Mesendoderm (in vitro differentiated cells): ENCODE results near the gene SMIM12.

Source experiments
- DNase-seq: peaks from one replicate; pipeline ENCODE4 v3.0.0; 2013
- H2AK5ac ChIP-seq: 2 replicates; pipeline ENCODE4 v1.6.1; 2013; ENCODE audit warnings: low read length, inconsistent platforms
- H2BK120ac ChIP-seq: 2 replicates; pipeline ENCODE4 v1.6.1; 2013; ENCODE audit warnings: low read depth, mild to moderate bottlenecking, low read length, moderate library complexity, mixed read lengths
- H2BK15ac ChIP-seq: replicated peaks from 2 replicates; pipeline ENCODE4 v1.6.1; 2013; ENCODE audit warnings: low read depth, mild to moderate bottlenecking, moderate library complexity
- H2BK5ac ChIP-seq: 2 replicates; pipeline ENCODE4 v1.6.1; 2013; ENCODE audit warnings: low read length, inconsistent platforms
- H3K18ac ChIP-seq: 2 replicates; pipeline ENCODE4 v1.6.1; 2013; ENCODE audit warnings: mild to moderate bottlenecking, low read length, mixed read lengths
- H3K23ac ChIP-seq: one replicate; pipeline ENCODE4 v1.6.1; 2013; ENCODE audit warnings: low read length
- H3K27ac ChIP-seq: 2 replicates; pipeline ENCODE4 v1.5.1; 2013; ENCODE audit warnings: low read depth, mild to moderate bottlenecking, inconsistent platforms, low read length, moderate library complexity
- H3K27me3 ChIP-seq: 2 replicates; pipeline ENCODE4 v1.6.1; 2013; ENCODE audit warnings: low read length, control low read depth, mild to moderate bottlenecking, inconsistent platforms; ENCODE audit not compliant: insufficient read depth, poor library complexity
- H3K36me3 ChIP-seq: 2 replicates; pipeline ENCODE4 v1.6.1; 2013; ENCODE audit warnings: low read length, inconsistent platforms; ENCODE audit not compliant: control insufficient read depth, insufficient read depth
- H3K4ac ChIP-seq: one replicate; pipeline ENCODE4 v1.6.1; 2013; ENCODE audit warnings: low read depth, mild to moderate bottlenecking, low read length, moderate library complexity
- H3K4me1 ChIP-seq: 2 replicates; pipeline ENCODE4 v1.6.1; 2013; ENCODE audit warnings: low read depth, low read length, inconsistent platforms; ENCODE audit not compliant: control insufficient read depth
- H3K4me2 ChIP-seq: 2 replicates; pipeline ENCODE4 v1.6.1; 2013; ENCODE audit warnings: low read length
- H3K4me3 ChIP-seq: 2 replicates; pipeline ENCODE4 v1.5.1; 2013; ENCODE audit warnings: mild to moderate bottlenecking, low read length
- H3K56ac ChIP-seq: one replicate; pipeline ENCODE4 v1.6.1; 2013; ENCODE audit warnings: low read length
- H3K79me1 ChIP-seq: 2 replicates; pipeline ENCODE4 v1.6.1; 2013; ENCODE audit warnings: low read length, inconsistent platforms
- H3K79me2 ChIP-seq: 2 replicates; pipeline ENCODE4 v1.6.1; 2013; ENCODE audit warnings: mild to moderate bottlenecking, low read length; ENCODE audit not compliant: control insufficient read depth, insufficient read depth
- H3K9ac ChIP-seq: 2 replicates; pipeline ENCODE4 v1.6.1; 2013; ENCODE audit warnings: low read length, inconsistent platforms
- H4K5ac ChIP-seq: one replicate; pipeline ENCODE4 v1.6.1; 2013; ENCODE audit warnings: low read length
- H4K8ac ChIP-seq: one replicate; pipeline ENCODE4 v1.6.1; 2013; ENCODE audit warnings: low read depth, mild to moderate bottlenecking, control low read depth, low read length, moderate library complexity
- WGBS: extraction: QIAGEN DNeasy Blood & Tissue Kit; methylation state at CpG from one replicate; pipeline ENCODE4 v1.1.7; 2013; ENCODE audit warnings: low lambda C conversion rate, missing lambda C conversion rate; ENCODE audit not compliant: insufficient coverage; ENCODE audit errors: extremely low coverage; 5-methylcytosine and 5-hydroxymethylcytosine counted together

SMIM12 gene

GRCh38 chr1:34844252-34844634 is 15.3 kb downstream of the SMIM12 start:
- Histone ChIP-seq H3K9ac (peak overlapping the region; percentile 38), H3K27ac (peak overlapping the region; percentile 86), H3K56ac (peak overlapping the region; percentile 73), H2BK5ac (peak overlapping the region; percentile 75), H3K4ac (no peak overlapping the region), H3K4me1 (peaks cover 22% of the 10 kb centered on the region), H3K27me3 (no peaks in the 10 kb centered on the region), H2BK120ac (no peak overlapping the region), H4K8ac (no peak overlapping the region), H3K79me1 (no peaks in the 10 kb centered on the region), H3K79me2 (no peaks in the 10 kb centered on the region), H3K4me2 (peak overlapping the region; percentile 5), H3K4me3 (no peak overlapping the region), H4K5ac (no peak overlapping the region), H3K36me3 (no peaks in the 10 kb centered on the region), H2AK5ac (peak overlapping the region; percentile 48), H3K18ac (no peak overlapping the region), H2BK15ac (no peak overlapping the region), H3K23ac (no peak overlapping the region)
- DNase-seq, result peak; percentile 94
- WGBS, result no CpG with 5 or more reads among the region's 4 CpGs

GRCh38 chr1:34843392-34844251 is 15.9 kb downstream of the SMIM12 start:
- peaks cover 22% of the 10 kb centered on the region for H3K4me1 ChIP-seq
- peak overlapping the region; percentile 59 for H3K56ac ChIP-seq
- H3K4me3 ChIP-seq, result no peak overlapping the region

GRCh38 chr1:34842952-34843371 is 16.6 kb downstream of the SMIM12 start:
- Histone ChIP-seq H3K27me3 (no peaks in the 10 kb centered on the region), H3K27ac (peak overlapping the region; percentile 87), H3K4me3 (no peak overlapping the region), H3K36me3 (no peaks in the 10 kb centered on the region), H3K56ac (peak overlapping the region; percentile 71), H4K8ac (no peak overlapping the region), H2AK5ac (no peak overlapping the region), H3K4me1 (peaks cover 22% of the 10 kb centered on the region), H3K23ac (no peak overlapping the region), H3K4ac (peak overlapping the region; percentile 41), H4K5ac (no peak overlapping the region), H3K9ac (no peak overlapping the region), H2BK5ac (peak overlapping the region; percentile 75), H2BK15ac (no peak overlapping the region), H3K18ac (peak overlapping the region; percentile 60), H3K79me2 (no peaks in the 10 kb centered on the region), H3K79me1 (no peaks in the 10 kb centered on the region), H2BK120ac (no peak overlapping the region), H3K4me2 (no peak overlapping the region)
- WGBS, result no CpG with 5 or more reads among the region's 4 CpGs
- peak; percentile 67 for DNase-seq

More at GRCh38 chr1:34843392-34844251, 15.9 kb downstream of the SMIM12 start:
- H4K5ac ChIP-seq, result no peak overlapping the region
- no peak overlapping the region for H3K4ac ChIP-seq
- H2BK5ac ChIP-seq, result peak overlapping the region; percentile 75
- H3K36me3 ChIP-seq, result no peaks in the 10 kb centered on the region
- no peak overlapping the region for H2AK5ac ChIP-seq
- H3K27me3 ChIP-seq, result no peaks in the 10 kb centered on the region
- no peak overlapping the region for H4K8ac ChIP-seq
- no peak overlapping the region for H3K23ac ChIP-seq
- no peaks in the 10 kb centered on the region for H3K79me1 ChIP-seq
- DNase-seq, result peak; percentile 86
- no peak overlapping the region for H2BK120ac ChIP-seq
- H3K27ac ChIP-seq, result peak overlapping the region; percentile 87
- H3K4me2 ChIP-seq, result no peak overlapping the region
- WGBS, result no CpG with 5 or more reads among the region's 14 CpGs
- peak overlapping the region; percentile 38 for H3K9ac ChIP-seq
- no peak overlapping the region for H2BK15ac ChIP-seq
- H3K79me2 ChIP-seq, result no peaks in the 10 kb centered on the region
- H3K18ac ChIP-seq, result peak overlapping the region; percentile 60

- Histone ChIP-seq H3K4me2 (no peak overlapping the region), H2BK15ac (no peak overlapping the region), H3K36me3 (no peaks in the 10 kb centered on the region), H3K27me3 (no peaks in the 10 kb centered on the region), H3K4me1 (peaks cover 22% of the 10 kb centered on the region), H3K56ac (peak overlapping the region; percentile 10), H3K79me2 (no peaks in the 10 kb centered on the region), H3K27ac (peak overlapping the region; percentile 87), H3K23ac (no peak overlapping the region), H3K18ac (no peak overlapping the region), H3K9ac (no peak overlapping the region), H3K4me3 (no peak overlapping the region), H4K5ac (no peak overlapping the region), H2BK120ac (no peak overlapping the region), H4K8ac (no peak overlapping the region), H2BK5ac (no peak overlapping the region), H3K79me1 (no peaks in the 10 kb centered on the region), H3K4ac (peak overlapping the region; percentile 43), H2AK5ac (no peak overlapping the region)
- no peak for DNase-seq
- no CpG with 5 or more reads among the region's 3 CpGs for WGBS
These were observed 17.5 kb downstream of the SMIM12 start for GRCh38 chr1:34842073-34842472.

DNA sequence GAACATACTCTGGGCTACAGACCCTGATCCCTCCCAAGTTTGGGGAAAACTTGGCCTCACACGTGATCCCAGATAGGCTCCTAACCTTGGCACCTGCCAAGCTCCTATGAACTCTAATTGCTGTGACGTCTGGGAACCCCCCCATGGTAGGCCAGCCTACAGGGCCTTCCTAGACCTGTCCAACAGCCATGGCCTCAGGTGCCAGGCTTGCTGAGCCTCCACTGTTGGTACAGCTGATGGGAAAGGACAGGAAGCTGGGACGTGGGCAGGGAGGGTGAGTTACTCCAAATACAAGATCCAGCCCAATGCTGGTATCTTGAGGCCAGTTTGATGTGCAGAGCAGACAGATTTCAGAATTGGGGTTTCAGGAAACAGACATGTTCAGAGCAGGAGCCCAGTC is 19.1 kb downstream of the SMIM12 start:
- H3K4ac ChIP-seq, result no peak overlapping the region
- H3K4me3 ChIP-seq, result no peak overlapping the region
- H3K56ac ChIP-seq, result no peak overlapping the region
- no peaks in the 10 kb centered on the region for H3K79me2 ChIP-seq
- H2BK5ac ChIP-seq, result no peak overlapping the region
- H4K8ac ChIP-seq, result no peak overlapping the region
- H3K79me1 ChIP-seq, result no peaks in the 10 kb centered on the region
- WGBS, result no CpG with 5 or more reads among the region's 3 CpGs
- no peak overlapping the region for H3K4me2 ChIP-seq
- no peak overlapping the region for H3K18ac ChIP-seq
- no peak overlapping the region for H2BK15ac ChIP-seq
- DNase-seq, result no peak
- no peak overlapping the region for H3K27ac ChIP-seq
- no peak overlapping the region for H3K23ac ChIP-seq
- no peak overlapping the region for H3K9ac ChIP-seq
- H3K36me3 ChIP-seq, result no peaks in the 10 kb centered on the region
- H2AK5ac ChIP-seq, result no peak overlapping the region
- H3K27me3 ChIP-seq, result no peaks in the 10 kb centered on the region
- H2BK120ac ChIP-seq, result no peak overlapping the region
- no peak overlapping the region for H4K5ac ChIP-seq
- H3K4me1 ChIP-seq, result peaks cover 22% of the 10 kb centered on the region
